Mesenchymal stem cell (in vitro differentiated cells and primary cell): ENCODE measurements around the gene CTCFL.
"Not testable (repeated sequence)": the region's sequence is repeated elsewhere in the genome, so short reads cannot be mapped to it uniquely, and the experiment has no call there.

Experiments
- DNase-seq: peaks from one replicate; pipeline ENCODE4 v3.0.0-alpha.2; 2013
- H2AFZ ChIP-seq: one replicate; pipeline ENCODE4 v1.6.1; 2013; ENCODE audit warnings: low read depth, mild to moderate bottlenecking, control low read depth, inconsistent platforms, low read length, moderate library complexity
- H2AK5ac ChIP-seq: 2 replicates; pipeline ENCODE4 v1.6.1; 2013; ENCODE audit warnings: low read length, moderate library complexity, mild to moderate bottlenecking, inconsistent platforms; ENCODE audit not compliant: severe bottlenecking
- H2BK120ac ChIP-seq: one replicate; pipeline ENCODE4 v1.6.1; 2013; ENCODE audit warnings: low read depth, mild to moderate bottlenecking, inconsistent platforms, low read length, moderate library complexity
- H2BK12ac ChIP-seq, 2 experiments: one replicate each; pipeline ENCODE4 v1.6.1; 2013; ENCODE audit warnings: inconsistent platforms in 2 of 2, low read length in 2 of 2, mild to moderate bottlenecking in 2 of 2, moderate library complexity in 2 of 2, control low read depth in 1 of 2
- H2BK15ac ChIP-seq: one replicate; pipeline ENCODE4 v1.6.1; 2013; ENCODE audit warnings: mild to moderate bottlenecking, low read depth, inconsistent platforms; ENCODE audit not compliant: poor library complexity, severe bottlenecking
- H2BK5ac ChIP-seq: 2 replicates; pipeline ENCODE4 v1.6.1; 2013; ENCODE audit warnings: low read depth, mild to moderate bottlenecking, low read length, control low read depth, inconsistent platforms; ENCODE audit not compliant: poor library complexity, severe bottlenecking
- H3K14ac ChIP-seq, 2 experiments: one replicate each; pipeline ENCODE4 v1.6.1; 2013; ENCODE audit warnings: inconsistent platforms in 2 of 2, low read length in 2 of 2, control low read depth in 1 of 2, mild to moderate bottlenecking in 1 of 2, moderate library complexity in 1 of 2
- H3K18ac ChIP-seq, 2 experiments: one replicate each; pipeline ENCODE4 v1.6.1; 2013; ENCODE audit warnings: inconsistent platforms in 2 of 2, low read length in 2 of 2, control low read depth in 1 of 2, low read depth in 1 of 2, mild to moderate bottlenecking in 1 of 2
- H3K23ac ChIP-seq, 2 experiments: one replicate each; pipeline ENCODE4 v1.6.1; 2013; ENCODE audit warnings: inconsistent platforms in 2 of 2, low read length in 2 of 2, mild to moderate bottlenecking in 2 of 2, moderate library complexity in 2 of 2, control low read depth in 1 of 2
- H3K27ac ChIP-seq: 2 replicates; pipeline ENCODE4 v1.5.1; 2013; ENCODE audit warnings: mild to moderate bottlenecking, moderate library complexity, low read length, control low read depth, inconsistent platforms; ENCODE audit not compliant: poor library complexity, severe bottlenecking
- H3K27me3 ChIP-seq, 2 experiments: 2 replicates each; pipeline versions ENCODE4 v1.6.1 to v1.7.0; 2013; ENCODE audit warnings: low read length in 2 of 2, mild to moderate bottlenecking in 2 of 2, moderate library complexity in 2 of 2, control low read depth in 1 of 2, inconsistent platforms in 1 of 2; ENCODE audit not compliant: control insufficient read depth in 1 of 2, insufficient read depth in 1 of 2
- H3K36me3 ChIP-seq, 2 experiments: 2 replicates each; pipeline versions ENCODE4 v1.6.1 to v1.7.0; 2013; ENCODE audit warnings: low read length in 2 of 2, control low read depth in 1 of 2, inconsistent platforms in 1 of 2, low read depth in 1 of 2, mild to moderate bottlenecking in 1 of 2; ENCODE audit not compliant: insufficient read depth in 2 of 2, control insufficient read depth in 1 of 2
- H3K4ac ChIP-seq, 2 experiments: one replicate each; pipeline ENCODE4 v1.6.1; 2013; ENCODE audit warnings: inconsistent platforms in 2 of 2, low read length in 2 of 2, mild to moderate bottlenecking in 2 of 2, moderate library complexity in 2 of 2, control low read depth in 1 of 2, low read depth in 1 of 2
- H3K4me1 ChIP-seq: 2 replicates; pipeline ENCODE4 v1.6.1; 2013; ENCODE audit warnings: low read depth, low read length, control low read depth; ENCODE audit not compliant: control insufficient read depth, insufficient read depth
- H3K4me2 ChIP-seq: 2 replicates; pipeline ENCODE4 v1.6.1; 2013; ENCODE audit warnings: low read length, mild to moderate bottlenecking, inconsistent platforms; ENCODE audit not compliant: poor library complexity, severe bottlenecking
- H3K4me3 ChIP-seq, 2 experiments: 2 replicates each; pipeline versions ENCODE4 v1.5.1 to v1.7.0; 2013; ENCODE audit warnings: low read length in 2 of 2, mild to moderate bottlenecking in 2 of 2, control low read depth in 1 of 2, low read depth in 1 of 2; ENCODE audit not compliant: insufficient read depth in 1 of 2
- H3K79me1 ChIP-seq: replicated peaks from 2 replicates; pipeline ENCODE4 v1.6.1; 2013; ENCODE audit warnings: mild to moderate bottlenecking, control low read depth, low read length, inconsistent platforms; ENCODE audit not compliant: poor library complexity, severe bottlenecking
- H3K9ac ChIP-seq: 2 replicates; pipeline ENCODE4 v1.7.0; 2013; ENCODE audit warnings: mild to moderate bottlenecking, low read length, moderate library complexity
- H3K9me3 ChIP-seq: 2 replicates; pipeline ENCODE4 v1.7.0; 2013; ENCODE audit warnings: mild to moderate bottlenecking, low read length; ENCODE audit not compliant: control insufficient read depth
- H4K8ac ChIP-seq: one replicate; pipeline ENCODE4 v1.6.1; 2013; ENCODE audit warnings: inconsistent platforms, mild to moderate bottlenecking, low read length, moderate library complexity
- H4K91ac ChIP-seq: one replicate; pipeline ENCODE4 v1.6.1; 2013; ENCODE audit warnings: mild to moderate bottlenecking, low read length, inconsistent platforms
- WGBS: methylation state at CpG from one replicate; pipeline ENCODE4 v1.1.7; 2013; ENCODE audit warnings: mixed read lengths; 5-methylcytosine and 5-hydroxymethylcytosine counted together

Gene CTCFL

DNA sequence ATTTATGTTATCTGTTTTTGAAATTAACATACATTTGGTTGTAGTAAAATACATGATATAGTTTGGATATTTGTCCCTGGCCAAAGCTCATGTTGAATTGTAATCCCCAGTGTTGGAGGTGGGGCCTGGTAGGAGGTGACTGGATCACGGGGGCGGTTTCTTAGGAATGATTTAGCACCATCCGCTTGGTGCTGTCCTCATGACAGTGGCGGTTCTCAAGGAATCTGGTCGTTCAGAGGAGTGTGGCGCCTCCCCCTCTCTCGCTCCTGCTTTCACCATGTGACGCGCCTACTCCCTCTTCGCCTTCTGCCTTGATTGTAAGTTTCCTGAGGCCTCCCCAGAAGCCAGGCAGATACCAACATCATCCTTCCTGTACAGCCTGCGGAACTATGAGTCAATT, 29.0 kb downstream of the CTCFL start:
- Histone ChIP-seq H3K18ac (no peak overlapping the region), H3K27me3 (peaks cover 0 to 64% of the 10 kb centered on the region in 2 experiments), H2BK120ac (no peak overlapping the region), H3K27ac (no peak overlapping the region), H3K4me2 (no peak overlapping the region), H2AK5ac (no peak overlapping the region), H2BK12ac (no peak overlapping the region), H2BK15ac (no peak overlapping the region), H3K9me3 (no peaks in the 10 kb centered on the region), H2AFZ (no peak overlapping the region), H3K23ac (no peak overlapping the region), H3K4ac (no peak overlapping the region), H2BK5ac (no peak overlapping the region), H4K91ac (no peak overlapping the region), H3K4me1 (peaks cover 13% of the 10 kb centered on the region), H3K14ac (no peak overlapping the region), H4K8ac (no peak overlapping the region), H3K36me3 (no peaks in the 10 kb centered on the region), H3K9ac (no peak overlapping the region), H3K4me3 (no peak overlapping the region), H3K79me1 (no peaks in the 10 kb centered on the region)
- DNase-seq: no peak
- 63% methylated on average over 10 of the region's 11 CpGs for WGBS

DNA sequence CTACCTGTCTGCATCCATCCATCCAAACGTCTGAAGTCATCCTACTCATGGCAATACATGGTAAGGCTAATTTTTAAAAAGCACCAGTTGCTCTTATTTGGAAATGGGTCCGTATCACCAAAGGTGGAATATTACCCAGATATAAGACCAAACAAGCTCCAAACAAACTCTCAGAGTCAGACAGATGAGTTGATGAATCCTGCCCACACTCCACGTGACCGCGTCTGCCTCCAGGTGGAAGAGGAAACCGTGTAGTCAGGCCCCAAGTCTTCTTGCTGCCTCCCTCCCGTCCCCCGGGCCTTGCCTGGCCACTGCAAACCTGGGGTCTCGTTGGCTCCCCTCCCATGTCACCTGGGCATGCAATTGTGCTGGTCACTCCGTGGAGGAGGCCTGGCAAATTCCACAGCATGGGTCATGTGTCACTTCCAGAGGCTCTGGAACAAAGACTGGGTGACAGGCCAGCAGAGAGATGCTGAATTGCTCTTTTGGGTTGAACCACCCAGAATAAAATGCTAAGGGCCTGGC, 31.8 kb downstream of the CTCFL start:
- Histone ChIP-seq H3K36me3 (no peaks in the 10 kb centered on the region), H3K9ac (no peak overlapping the region), H3K18ac (no peak overlapping the region), H3K4me1 (no peaks in the 10 kb centered on the region), H3K4ac (no peak overlapping the region), H2BK5ac (no peak overlapping the region), H3K23ac (no peak overlapping the region), H2BK12ac (no peak overlapping the region), H3K4me3 (no peak overlapping the region), H2BK15ac (no peak overlapping the region), H2AK5ac (no peak overlapping the region), H3K9me3 (no peaks in the 10 kb centered on the region), H3K27me3 (peaks cover 0 to 41% of the 10 kb centered on the region in 2 experiments), H3K27ac (no peak overlapping the region), H4K91ac (no peak overlapping the region), H3K4me2 (no peak overlapping the region), H3K14ac (no peak overlapping the region), H4K8ac (no peak overlapping the region), H3K79me1 (no peaks in the 10 kb centered on the region), H2BK120ac (no peak overlapping the region), H2AFZ (no peak overlapping the region)
- no peak for DNase-seq
- WGBS: 73% methylated on average over 10 of the region's 10 CpGs

DNA sequence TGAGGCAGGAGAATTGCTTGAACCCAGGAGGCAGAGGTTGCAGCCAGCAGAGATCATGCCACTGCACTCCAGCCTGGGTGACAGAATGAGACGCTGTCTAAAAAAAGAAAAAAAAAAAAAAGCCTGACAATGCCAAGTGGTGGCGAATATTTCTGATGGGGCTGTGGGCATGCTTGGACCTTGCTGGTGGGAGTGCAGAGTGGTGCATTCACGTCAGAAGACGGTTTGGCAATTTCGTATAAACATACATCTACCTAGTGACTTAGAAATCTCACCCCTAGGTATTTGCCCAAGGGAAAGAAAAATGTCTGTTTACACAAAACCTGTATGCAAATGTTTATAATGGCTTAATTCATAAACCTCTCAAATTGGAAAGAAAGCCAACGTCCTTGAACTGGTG, 33.6 kb downstream of the CTCFL start:
- peaks cover 0 to 27% of the 10 kb centered on the region in 2 experiments for H3K27me3 ChIP-seq
- no peak overlapping the region for H3K27ac ChIP-seq
- no peak overlapping the region for H3K9ac ChIP-seq
- no peak overlapping the region for H4K8ac ChIP-seq
- no peak overlapping the region for H2AFZ ChIP-seq
- DNase-seq: no peak
- H3K79me1 ChIP-seq: no peaks in the 10 kb centered on the region
- no peak overlapping the region for H3K4me3 ChIP-seq
- H3K14ac ChIP-seq: no peak overlapping the region
- no peak overlapping the region for H2BK15ac ChIP-seq
- H3K4ac ChIP-seq: no peak overlapping the region
- no peak overlapping the region for H4K91ac ChIP-seq
- no peak overlapping the region for H3K4me2 ChIP-seq
- H3K18ac ChIP-seq: no peak overlapping the region
- no peaks in the 10 kb centered on the region for H3K4me1 ChIP-seq
- no peak overlapping the region for H2BK120ac ChIP-seq
- H2BK12ac ChIP-seq: no peak overlapping the region
- no peak overlapping the region for H3K23ac ChIP-seq
- no peaks in the 10 kb centered on the region for H3K9me3 ChIP-seq
- H3K36me3 ChIP-seq: no peaks in the 10 kb centered on the region
- WGBS: 85% methylated on average over 3 of the region's 6 CpGs
- H2AK5ac ChIP-seq: no peak overlapping the region
- H2BK5ac ChIP-seq: no peak overlapping the region

DNA sequence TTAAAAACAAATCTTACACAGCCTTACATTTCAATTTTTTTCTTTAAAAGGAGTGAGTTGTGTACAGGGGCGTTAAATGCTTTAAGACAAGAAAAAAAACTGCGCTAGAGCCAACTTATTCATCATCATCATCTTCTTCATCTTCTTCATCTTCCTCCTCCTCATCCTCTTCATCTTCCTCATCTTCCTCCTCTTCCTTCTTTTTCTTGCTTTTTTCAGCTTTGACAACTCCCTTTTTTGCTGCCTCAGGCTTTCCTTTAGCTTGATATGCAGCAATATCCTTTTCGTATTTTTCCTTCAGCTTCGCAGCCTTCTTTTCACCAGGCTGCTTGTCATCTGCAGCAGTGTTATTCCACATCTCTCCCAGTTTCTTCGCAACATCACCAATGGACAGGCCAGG, 36.7 kb downstream of the CTCFL start:
- not testable (repeated sequence) for H3K27ac ChIP-seq, H2AFZ ChIP-seq, H2AK5ac ChIP-seq, H2BK120ac ChIP-seq, H3K79me1 ChIP-seq, H3K9ac ChIP-seq, H3K4me2 ChIP-seq, H3K4ac ChIP-seq, DNase-seq, H4K8ac ChIP-seq, H3K23ac ChIP-seq, H2BK12ac ChIP-seq, H3K36me3 ChIP-seq, H3K4me1 ChIP-seq, H3K14ac ChIP-seq, H2BK5ac ChIP-seq, H3K4me3 ChIP-seq, H4K91ac ChIP-seq, H3K18ac ChIP-seq, H3K9me3 ChIP-seq, H2BK15ac ChIP-seq
- 95% methylated on average over 5 of the region's 5 CpGs for WGBS
- H3K27me3 ChIP-seq: peaks cover 4 to 31% of the 10 kb centered on the region in 2 experiments
